ENCODE data around the gene MDFI.

GRCh38 chr6:41598670-41599014 is 39.6 kb upstream of the MDFI start:
- TF ChIP-seq POLR2AphosphoS5 (IDR thresholded peaks at IDR 0.05; ENCODE audit: low read depth, low read length) (no peak), SIN3A (IDR thresholded peaks at IDR 0.05; ENCODE audit: borderline replicate concordance, insufficient read depth, low read length) (no peak), REST (IDR thresholded peaks at IDR 0.05; ENCODE audit: insufficient read depth in 1 of 2, low read depth in 2 of 2, low read length in 2 of 2) (no peak), TAF1 (IDR thresholded peaks at IDR 0.05; ENCODE audit: borderline replicate concordance, insufficient read depth, low read length) (no peak)
